ENCODE measurements around the gene LRRC46.

The LRRC46 gene

DNA sequence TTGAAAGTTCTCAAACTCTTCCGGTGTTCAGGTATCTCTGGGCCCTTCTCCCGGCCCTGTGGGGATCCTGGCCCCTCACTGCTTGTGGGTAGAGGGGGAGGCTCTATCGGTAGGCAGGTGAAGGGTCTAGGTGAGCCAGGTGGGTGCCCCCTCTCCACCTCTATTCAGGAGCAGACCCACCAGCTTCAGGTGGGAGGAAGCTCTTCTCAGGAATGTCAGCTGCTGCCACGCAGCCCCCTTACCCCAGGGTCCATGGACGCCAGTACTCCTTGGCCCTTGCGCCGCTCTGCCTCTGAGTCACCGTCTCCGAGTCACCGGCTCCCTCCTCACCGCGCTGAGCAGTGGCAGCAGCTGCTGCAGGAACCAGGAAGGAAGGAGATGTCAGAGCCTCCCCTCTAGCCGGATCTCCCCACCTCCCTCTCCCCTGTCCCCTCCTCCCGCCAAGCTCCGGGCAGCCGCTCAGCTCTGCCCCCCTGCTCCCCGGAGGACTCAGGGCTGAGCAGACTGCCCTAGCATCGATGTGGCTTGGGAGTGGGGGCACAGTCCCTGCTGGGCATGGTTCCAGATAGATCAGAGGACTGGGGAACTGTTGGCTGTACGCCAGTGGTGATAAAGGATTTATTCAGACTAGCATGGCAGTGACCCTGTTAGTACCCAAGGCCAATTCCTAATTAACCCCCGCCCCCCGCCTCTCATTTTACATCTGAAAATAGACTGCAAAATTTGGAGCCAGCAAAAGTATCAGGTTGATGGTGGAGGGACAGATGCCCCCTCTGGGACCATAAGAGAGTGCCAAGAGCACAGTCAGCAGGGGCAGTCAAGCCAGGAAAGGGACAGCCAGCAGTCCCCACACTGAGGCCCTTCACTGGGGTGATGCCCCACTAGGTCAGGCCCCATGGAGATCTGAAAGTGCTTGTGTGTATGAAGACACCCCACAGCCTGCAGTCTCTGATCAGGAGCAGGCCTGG lies 9.8 kb upstream of the LRRC46 start, which contains the start of gene OSBPL7:
Gene OSBPL7, minus strand, starts transcription at position 371 of the 968 bp plus-strand sequence. CDS start 1,516 bp downstream, outside the sequence.
- H3K36me3 ChIP-seq (ENCODE audit: control insufficient read depth, insufficient read depth, low read length): peaks cover 29% of the 10 kb centered on the region
- H3K27ac ChIP-seq (ENCODE audit: low read depth, low read length): no peak within 1 kb of the TSS

DNA sequence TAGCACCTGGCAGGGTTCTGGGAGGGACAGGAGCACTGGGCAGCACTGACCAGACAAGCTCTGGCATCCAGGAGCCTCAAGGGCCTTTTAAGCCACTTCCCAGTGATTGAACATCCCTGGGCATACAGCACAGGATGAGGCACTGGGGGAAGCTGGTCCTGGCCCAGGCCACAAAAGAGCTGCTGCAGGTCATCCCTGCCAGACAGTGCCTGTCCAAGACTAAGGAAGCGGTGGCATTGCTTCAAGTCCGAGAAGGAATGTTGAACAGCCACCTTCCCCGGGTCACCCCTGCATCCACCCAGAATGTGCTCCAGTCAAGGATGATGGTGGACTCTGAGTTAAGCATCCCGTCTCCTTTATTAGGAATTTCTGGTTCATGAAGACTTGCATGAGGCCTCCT lies 8.7 kb upstream of the LRRC46 start:
- no peak overlapping the region for H3K9ac ChIP-seq (ENCODE audit: low read length)
- no peak overlapping the region for H3K27ac ChIP-seq (ENCODE audit: low read depth, low read length)
- H3K4me3 ChIP-seq (ENCODE audit: low read length): no peak overlapping the region
- peaks cover 6% of the 10 kb centered on the region for H3K4me1 ChIP-seq (ENCODE audit: control insufficient read depth, insufficient read depth, low read length)
- H3K27me3 ChIP-seq (ENCODE audit: control insufficient read depth, insufficient read depth, low read length): no peaks in the 10 kb centered on the region
- peaks cover 26% of the 10 kb centered on the region for H3K36me3 ChIP-seq (ENCODE audit: control insufficient read depth, insufficient read depth, low read length)

More for the DNA sequence above, 9.8 kb upstream of the LRRC46 start, which contains the start of gene OSBPL7:
- H3K4me3 ChIP-seq (ENCODE audit: low read length): peak within 1 kb of the TSS; percentile 88
- H3K4me1 ChIP-seq (ENCODE audit: control insufficient read depth, insufficient read depth, low read length): peaks cover 6% of the 10 kb centered on the region
- H3K27me3 ChIP-seq (ENCODE audit: control insufficient read depth, insufficient read depth, low read length): no peaks in the 10 kb centered on the region
- peak within 1 kb of the TSS; percentile 74 for H3K9ac ChIP-seq (ENCODE audit: low read length)

DNA sequence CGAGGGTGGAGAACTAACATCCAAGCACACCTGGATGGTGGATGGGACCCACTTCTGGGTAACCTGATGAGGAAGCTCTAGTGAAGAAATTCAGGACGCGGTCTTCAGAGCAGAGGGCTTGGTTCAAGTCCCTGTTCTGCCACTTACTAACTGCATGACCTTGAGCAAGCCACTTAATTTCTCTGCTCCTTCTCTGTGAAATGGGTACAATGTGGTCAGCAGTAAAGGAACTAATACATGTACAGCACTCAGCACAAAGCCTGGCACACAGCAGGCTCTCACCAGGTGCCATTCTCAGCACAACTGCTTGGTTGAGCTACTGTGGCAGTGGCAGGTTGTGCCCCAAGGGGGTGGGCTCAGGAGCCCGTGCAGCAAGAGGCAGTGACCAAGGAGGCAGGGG lies 8.0 kb upstream of the LRRC46 start:
- Histone ChIP-seq H3K9ac (ENCODE audit: low read length) (no peak overlapping the region), H3K36me3 (ENCODE audit: control insufficient read depth, insufficient read depth, low read length) (peaks cover 18% of the 10 kb centered on the region), H3K27ac (ENCODE audit: low read depth, low read length) (no peak overlapping the region), H3K27me3 (ENCODE audit: control insufficient read depth, insufficient read depth, low read length) (no peaks in the 10 kb centered on the region), H3K4me1 (ENCODE audit: control insufficient read depth, insufficient read depth, low read length) (peaks cover 6% of the 10 kb centered on the region), H3K4me3 (ENCODE audit: low read length) (no peak overlapping the region)

DNA sequence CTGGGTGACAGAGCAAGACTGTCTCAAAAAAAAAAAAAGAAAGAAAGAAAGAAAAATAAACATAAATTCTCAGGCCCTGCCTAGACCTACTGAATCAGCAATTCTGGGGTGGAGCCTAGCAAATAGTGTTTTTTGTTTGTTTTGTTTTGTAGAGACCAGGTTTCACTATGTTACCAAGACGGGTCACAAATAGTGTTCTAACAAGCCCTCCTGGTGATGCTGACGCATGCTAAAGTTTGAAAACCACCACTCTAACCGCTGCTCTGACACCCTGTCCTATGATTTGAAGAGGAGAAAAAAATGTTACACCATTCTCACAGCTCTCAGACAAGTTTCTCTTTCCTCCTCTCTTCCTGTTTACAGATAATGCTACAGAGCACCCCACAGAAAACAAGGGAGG lies 1.6 kb upstream of the LRRC46 start:
- Histone ChIP-seq H3K4me1 (ENCODE audit: control insufficient read depth, insufficient read depth, low read length) (peaks cover 11% of the 10 kb centered on the region), H3K36me3 (ENCODE audit: control insufficient read depth, insufficient read depth, low read length) (peaks cover 8% of the 10 kb centered on the region), H3K4me3 (ENCODE audit: low read length) (no peak overlapping the region), H3K27me3 (ENCODE audit: control insufficient read depth, insufficient read depth, low read length) (no peaks in the 10 kb centered on the region), H3K9ac (ENCODE audit: low read length) (no peak overlapping the region), H3K27ac (ENCODE audit: low read depth, low read length) (no peak overlapping the region)

DNA sequence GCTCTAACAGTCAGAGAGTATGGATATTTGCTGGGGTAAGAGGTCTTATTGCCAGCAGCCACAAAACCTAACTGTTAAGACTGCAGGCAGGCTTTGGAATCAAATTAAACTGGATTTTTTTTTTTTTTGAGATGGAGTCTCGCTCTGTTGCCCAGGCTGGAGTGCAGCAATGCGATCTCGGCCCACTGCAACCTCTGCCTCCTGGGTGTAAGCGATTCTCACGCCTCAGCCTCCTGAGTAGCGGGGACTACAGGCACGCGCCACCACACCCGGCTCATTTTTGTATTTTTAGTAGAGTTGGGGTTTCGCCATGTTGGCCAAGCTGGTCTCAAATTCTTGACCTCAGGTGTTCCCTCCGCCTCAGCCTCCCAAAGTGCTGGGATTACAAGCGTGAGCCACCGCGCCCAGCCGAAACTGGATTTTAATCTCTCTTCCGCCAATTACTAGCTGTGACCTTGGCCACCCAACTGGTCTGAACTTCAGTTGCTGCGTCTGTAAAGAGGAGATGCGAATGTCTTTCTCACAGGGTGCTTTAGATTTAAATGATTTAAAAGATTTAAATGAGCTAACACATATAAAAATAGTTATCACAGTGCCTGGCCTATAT lies 971 bp upstream of the LRRC46 start:
- peaks cover 11% of the 10 kb centered on the region for H3K4me1 ChIP-seq (ENCODE audit: control insufficient read depth, insufficient read depth, low read length)
- H3K36me3 ChIP-seq (ENCODE audit: control insufficient read depth, insufficient read depth, low read length): peaks cover 8% of the 10 kb centered on the region
- H3K27ac ChIP-seq (ENCODE audit: low read depth, low read length): peak overlapping the region; percentile 77
- H3K9ac ChIP-seq (ENCODE audit: low read length): no peak overlapping the region
- no peaks in the 10 kb centered on the region for H3K27me3 ChIP-seq (ENCODE audit: control insufficient read depth, insufficient read depth, low read length)
- H3K4me3 ChIP-seq (ENCODE audit: low read length): peak overlapping the region; percentile 99

DNA sequence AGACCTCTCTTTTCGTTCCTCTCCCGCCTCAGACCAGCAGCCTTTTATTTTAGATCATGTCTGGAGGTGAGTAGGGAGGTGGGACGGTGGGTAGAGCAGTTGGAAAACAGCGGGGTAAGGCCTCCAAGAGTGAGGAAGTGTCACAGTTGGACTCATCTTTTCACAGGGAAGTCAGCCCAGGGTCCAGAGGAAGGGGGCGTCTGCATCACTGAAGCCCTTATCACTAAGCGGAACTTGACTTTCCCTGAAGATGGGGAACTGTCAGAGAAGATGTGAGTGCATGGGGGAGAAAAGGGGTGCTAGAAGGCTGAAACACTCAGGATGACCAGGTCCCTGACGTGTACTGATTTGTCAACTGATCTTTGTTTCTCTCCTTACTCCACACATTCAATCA lies 461 bp downstream of the LRRC46 start:
- Histone ChIP-seq H3K27ac (ENCODE audit: low read depth, low read length) (no peak overlapping the region), H3K4me1 (ENCODE audit: control insufficient read depth, insufficient read depth, low read length) (peaks cover 11% of the 10 kb centered on the region), H3K9ac (ENCODE audit: low read length) (peak overlapping the region; percentile 36), H3K4me3 (ENCODE audit: low read length) (peak overlapping the region; percentile 99), H3K36me3 (ENCODE audit: control insufficient read depth, insufficient read depth, low read length) (peaks cover 9% of the 10 kb centered on the region), H3K27me3 (ENCODE audit: control insufficient read depth, insufficient read depth, low read length) (no peaks in the 10 kb centered on the region)

DNA sequence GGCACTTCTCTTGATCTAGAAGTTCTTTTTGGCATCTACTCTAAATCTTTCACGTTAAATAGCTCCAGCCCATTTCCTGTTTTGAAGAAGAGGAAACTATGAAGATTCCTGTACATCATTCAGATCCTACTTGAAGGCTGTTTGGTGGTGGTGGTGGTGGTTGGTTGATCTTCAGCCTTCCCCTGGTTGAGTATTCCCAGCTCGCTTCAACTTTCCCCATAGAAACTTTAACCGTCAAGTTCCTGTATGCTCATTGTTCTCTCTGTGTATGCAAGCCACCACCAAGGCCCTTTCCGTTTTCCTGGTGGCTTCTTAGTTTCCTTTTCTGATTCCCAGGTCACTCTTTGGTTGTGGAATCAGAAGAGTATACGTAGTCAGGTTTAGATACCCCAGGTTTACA lies 3.3 kb downstream of the LRRC46 start:
- no peaks in the 10 kb centered on the region for H3K27me3 ChIP-seq (ENCODE audit: control insufficient read depth, insufficient read depth, low read length)
- peaks cover 11% of the 10 kb centered on the region for H3K4me1 ChIP-seq (ENCODE audit: control insufficient read depth, insufficient read depth, low read length)
- H3K36me3 ChIP-seq (ENCODE audit: control insufficient read depth, insufficient read depth, low read length): peaks cover 9% of the 10 kb centered on the region
- no peak overlapping the region for H3K4me3 ChIP-seq (ENCODE audit: low read length)
- no peak overlapping the region for H3K27ac ChIP-seq (ENCODE audit: low read depth, low read length)
- no peak overlapping the region for H3K9ac ChIP-seq (ENCODE audit: low read length)

DNA sequence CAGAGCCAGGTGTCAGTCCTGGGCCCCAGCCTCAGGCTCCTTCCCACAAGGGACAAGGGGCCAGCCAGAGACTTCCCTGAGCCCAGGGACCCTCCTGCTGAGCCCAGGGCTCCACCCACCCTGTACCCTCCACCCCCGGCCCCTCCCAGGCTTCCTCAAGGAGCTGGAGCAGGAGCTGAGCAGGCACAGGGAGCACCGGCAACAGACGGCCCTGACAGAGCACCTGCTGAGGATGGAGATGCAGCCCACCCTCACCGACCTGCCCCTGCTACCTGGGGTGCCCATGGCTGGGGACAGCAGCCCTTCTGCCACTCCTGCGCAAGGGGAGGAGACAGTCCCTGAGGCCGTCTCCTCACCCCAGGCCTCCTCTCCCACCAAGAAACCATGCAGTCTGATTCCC lies 5.1 kb downstream of the LRRC46 start:
- no peaks in the 10 kb centered on the region for H3K27me3 ChIP-seq (ENCODE audit: control insufficient read depth, insufficient read depth, low read length)
- peaks cover 9% of the 10 kb centered on the region for H3K4me1 ChIP-seq (ENCODE audit: control insufficient read depth, insufficient read depth, low read length)
- H3K27ac ChIP-seq (ENCODE audit: low read depth, low read length): no peak overlapping the region
- H3K4me3 ChIP-seq (ENCODE audit: low read length): no peak overlapping the region
- H3K9ac ChIP-seq (ENCODE audit: low read length): no peak overlapping the region
- peaks cover 9% of the 10 kb centered on the region for H3K36me3 ChIP-seq (ENCODE audit: control insufficient read depth, insufficient read depth, low read length)

DNA sequence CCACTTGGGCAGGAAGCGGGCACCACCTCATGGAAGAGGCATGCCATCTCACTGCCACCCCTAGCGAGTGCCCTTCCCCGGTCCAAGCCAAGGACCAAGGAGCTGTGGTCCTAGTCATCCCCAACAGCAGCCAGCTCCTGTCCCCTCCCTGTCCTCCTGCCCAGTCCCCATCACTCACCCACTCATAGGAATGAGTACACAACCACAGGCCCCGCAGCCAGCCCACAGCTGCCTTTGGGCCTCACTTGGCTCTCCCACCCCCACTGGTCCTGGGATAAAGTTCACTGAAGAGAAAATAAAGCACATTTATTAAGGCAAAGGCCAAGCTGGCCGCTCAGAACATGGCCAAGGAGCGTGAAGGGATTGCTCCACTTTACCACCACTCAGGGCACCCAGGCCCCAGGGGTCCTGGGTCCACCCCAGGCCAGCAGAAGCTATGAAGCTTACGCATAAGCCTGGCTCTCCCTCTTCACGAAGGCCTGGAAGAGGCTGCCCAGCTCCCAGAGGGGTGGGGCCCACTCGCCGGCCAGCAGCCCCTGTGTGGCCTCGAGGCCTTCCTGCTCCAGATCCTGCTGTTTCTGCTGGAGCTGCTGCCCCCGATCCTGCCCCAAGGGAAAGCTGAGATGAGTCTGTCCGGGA lies 6.0 kb downstream of the LRRC46 start:
- Histone ChIP-seq H3K9ac (ENCODE audit: low read length) (no peak overlapping the region), H3K4me3 (ENCODE audit: low read length) (no peak overlapping the region), H3K4me1 (ENCODE audit: control insufficient read depth, insufficient read depth, low read length) (peaks cover 4% of the 10 kb centered on the region), H3K27ac (ENCODE audit: low read depth, low read length) (no peak overlapping the region), H3K27me3 (ENCODE audit: control insufficient read depth, insufficient read depth, low read length) (no peaks in the 10 kb centered on the region), H3K36me3 (ENCODE audit: control insufficient read depth, insufficient read depth, low read length) (peaks cover 9% of the 10 kb centered on the region)

DNA sequence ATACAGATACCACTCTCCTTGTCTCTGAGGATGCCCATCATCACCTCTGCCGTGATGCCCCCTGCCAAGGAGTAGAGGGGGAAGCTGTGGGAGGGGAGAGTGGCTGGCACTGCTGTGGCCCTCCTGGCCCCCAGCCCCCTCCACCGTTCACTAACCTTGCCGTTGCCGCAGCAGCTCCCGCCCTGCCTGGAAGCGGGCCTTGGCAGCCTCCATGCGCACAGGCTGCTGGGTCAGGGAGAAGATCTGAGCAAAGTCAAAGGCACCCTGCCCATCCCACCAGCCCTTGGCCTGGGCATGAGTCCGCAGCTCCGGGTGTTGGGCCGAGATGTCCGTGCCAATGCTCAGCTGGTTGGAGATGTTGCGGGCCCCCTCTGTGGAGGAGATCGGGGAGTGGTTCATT lies 7.2 kb downstream of the LRRC46 start:
- no peak overlapping the region for H3K27ac ChIP-seq (ENCODE audit: low read depth, low read length)
- H3K36me3 ChIP-seq (ENCODE audit: control insufficient read depth, insufficient read depth, low read length): peaks cover 9% of the 10 kb centered on the region
- H3K27me3 ChIP-seq (ENCODE audit: control insufficient read depth, insufficient read depth, low read length): no peaks in the 10 kb centered on the region
- peaks cover 4% of the 10 kb centered on the region for H3K4me1 ChIP-seq (ENCODE audit: control insufficient read depth, insufficient read depth, low read length)
- no peak overlapping the region for H3K9ac ChIP-seq (ENCODE audit: low read length)
- no peak overlapping the region for H3K4me3 ChIP-seq (ENCODE audit: low read length)

DNA sequence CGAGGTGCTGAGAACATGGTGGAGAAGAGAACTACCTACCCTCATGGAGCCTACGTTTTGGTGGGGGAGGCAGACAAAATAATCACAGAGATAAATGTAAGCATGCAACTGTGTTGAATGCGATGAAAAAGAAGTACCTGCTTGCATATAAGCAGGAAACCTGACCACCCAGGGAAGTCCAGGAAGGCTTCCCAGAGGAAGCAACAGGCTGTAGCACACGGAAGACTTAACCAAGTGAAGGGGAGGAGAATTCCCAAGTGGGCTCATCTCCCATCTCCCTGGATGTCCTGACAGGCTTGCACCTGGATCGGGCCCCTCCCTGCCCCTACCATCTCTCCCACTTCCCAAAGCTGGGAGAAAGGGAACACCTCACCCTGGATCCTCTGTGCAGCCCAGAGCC lies 7.6 kb downstream of the LRRC46 start:
- H3K4me3 ChIP-seq (ENCODE audit: low read length): no peak overlapping the region
- no peak overlapping the region for H3K9ac ChIP-seq (ENCODE audit: low read length)
- H3K36me3 ChIP-seq (ENCODE audit: control insufficient read depth, insufficient read depth, low read length): peaks cover 9% of the 10 kb centered on the region
- no peak overlapping the region for H3K27ac ChIP-seq (ENCODE audit: low read depth, low read length)
- H3K27me3 ChIP-seq (ENCODE audit: control insufficient read depth, insufficient read depth, low read length): no peaks in the 10 kb centered on the region
- H3K4me1 ChIP-seq (ENCODE audit: control insufficient read depth, insufficient read depth, low read length): peaks cover 4% of the 10 kb centered on the region

DNA sequence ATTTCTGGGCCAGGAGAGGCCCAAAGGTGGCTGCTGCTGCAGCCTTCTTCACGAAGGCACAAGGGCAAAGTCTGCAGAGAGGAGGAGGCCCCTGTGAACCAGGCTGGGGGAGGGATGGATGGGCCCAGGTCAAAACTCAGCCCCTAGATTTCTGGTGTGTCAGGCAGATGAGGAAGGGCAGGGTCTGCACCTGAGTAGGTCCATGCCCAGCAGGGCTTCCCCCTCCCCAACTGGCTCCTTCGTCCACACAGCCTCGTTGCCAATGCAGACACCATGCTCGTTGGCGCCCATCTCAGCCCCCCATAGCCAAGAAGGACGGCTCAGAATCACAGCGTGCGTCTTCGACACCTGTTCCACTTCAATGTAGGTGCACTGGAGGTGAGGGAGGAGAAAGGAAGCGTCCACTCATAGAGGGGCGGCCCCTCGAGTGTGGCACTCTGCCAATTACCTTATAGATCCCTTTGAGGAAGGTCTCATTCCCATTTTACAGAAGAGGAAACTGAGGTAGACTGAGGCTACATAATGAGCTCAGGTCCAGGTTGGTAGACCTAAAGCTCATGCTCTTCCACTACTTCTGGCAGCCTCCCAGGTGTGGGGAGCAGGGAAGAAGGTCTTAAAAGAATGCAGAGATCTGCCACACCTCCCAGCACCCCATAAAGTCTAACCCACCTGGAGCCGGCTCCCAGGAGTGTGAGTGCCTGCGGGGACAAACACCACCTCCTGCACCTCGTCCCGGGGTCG lies 8.7 kb downstream of the LRRC46 start:
- H3K9ac ChIP-seq (ENCODE audit: low read length): peak overlapping the region; percentile 80
- peaks cover 9% of the 10 kb centered on the region for H3K36me3 ChIP-seq (ENCODE audit: control insufficient read depth, insufficient read depth, low read length)
- peaks cover 4% of the 10 kb centered on the region for H3K4me1 ChIP-seq (ENCODE audit: control insufficient read depth, insufficient read depth, low read length)
- H3K27me3 ChIP-seq (ENCODE audit: control insufficient read depth, insufficient read depth, low read length): peaks cover 1% of the 10 kb centered on the region
- peak overlapping the region; percentile 91 for H3K4me3 ChIP-seq (ENCODE audit: low read length)
- H3K27ac ChIP-seq (ENCODE audit: low read depth, low read length): no peak overlapping the region

All from rectal smooth muscle tissue (tissue), 1 donor.